ENCODE results near the gene PLEKHM3.

PLEKHM3 gene

DNA sequence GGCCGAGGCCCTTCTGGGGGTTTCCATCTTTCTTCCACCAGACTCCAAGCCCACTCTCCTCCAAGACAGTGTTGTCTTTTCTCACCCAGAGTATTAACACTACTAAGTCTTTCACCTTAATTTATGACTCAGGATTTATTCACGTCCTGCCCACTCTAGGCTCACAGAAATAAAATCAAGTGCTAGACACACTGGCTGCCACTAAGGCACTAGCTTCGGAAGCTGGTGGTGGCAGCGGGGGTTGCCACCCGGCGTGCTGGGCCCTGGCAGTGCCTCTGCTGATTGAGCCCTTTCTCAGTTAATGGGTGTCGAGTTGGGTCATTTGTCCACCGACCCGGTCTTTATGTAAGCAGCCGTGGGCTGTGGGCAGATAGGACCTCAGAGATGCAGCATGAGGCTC lies 162.0 kb downstream of the PLEKHM3 start:
- DNase-seq (ENCODE audit: low read depth in 2 of 2): no peak

DNA sequence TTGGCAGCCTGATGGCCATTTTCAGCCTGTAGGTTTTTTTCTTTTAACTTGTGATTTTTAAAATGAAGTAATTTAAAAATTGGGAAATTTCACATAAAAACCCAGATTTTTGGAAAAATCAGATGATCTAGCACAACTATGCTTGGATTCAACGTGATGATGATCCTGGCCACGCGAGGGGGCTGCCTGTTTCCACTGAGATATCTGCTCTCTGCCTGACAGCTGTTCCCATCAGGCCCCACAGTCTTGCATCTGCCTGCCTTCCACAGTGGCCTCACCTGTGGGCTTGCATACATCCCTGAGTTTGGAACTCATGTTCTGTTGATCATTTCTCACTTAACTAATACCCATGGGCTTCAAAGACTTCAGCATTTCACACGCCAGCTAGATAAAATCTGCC lies 163.5 kb downstream of the PLEKHM3 start:
- no peak for DNase-seq (ENCODE audit: low read depth in 2 of 2)

DNA sequence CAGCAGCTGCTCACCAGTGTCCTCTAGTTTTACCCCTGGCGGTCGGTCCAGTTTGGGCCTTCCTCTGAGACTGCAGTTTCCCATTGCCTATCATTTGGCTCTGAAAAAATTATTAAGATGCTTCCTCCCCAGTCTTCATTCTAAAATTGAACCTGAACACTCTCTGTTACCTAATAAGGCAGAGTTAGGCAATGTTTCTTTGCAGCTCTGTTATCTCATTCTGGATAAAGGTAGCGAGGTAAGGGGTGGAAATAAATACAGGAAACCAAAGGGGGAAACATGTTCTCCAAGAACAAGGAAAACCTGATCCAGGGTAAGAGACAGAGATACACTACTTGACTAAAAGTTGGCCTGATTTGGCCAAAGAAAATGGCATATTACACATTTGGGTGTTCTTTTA lies 164.6 kb downstream of the PLEKHM3 start:
- no peak for DNase-seq (ENCODE audit: low read depth in 2 of 2)

DNA sequence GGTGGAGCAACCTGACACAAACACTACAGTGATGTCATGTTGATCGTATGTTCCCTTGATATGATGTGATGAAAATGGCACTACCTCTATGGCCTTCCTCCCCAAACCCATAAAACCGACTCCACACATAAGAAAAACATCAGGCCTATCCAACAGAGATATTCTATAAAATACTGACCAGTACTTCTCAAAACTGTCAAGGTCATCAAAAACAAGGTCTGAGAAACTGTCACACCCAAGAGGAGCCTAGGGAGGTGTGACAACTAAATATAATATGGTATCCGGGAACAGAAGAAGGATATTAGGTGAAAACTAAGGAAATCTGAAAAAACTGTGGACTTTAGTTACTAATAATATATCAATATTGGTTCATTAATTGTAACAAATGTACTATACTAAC lies 169.7 kb downstream of the PLEKHM3 start:
- no peak for DNase-seq (ENCODE audit: low read depth in 2 of 2)

DNA sequence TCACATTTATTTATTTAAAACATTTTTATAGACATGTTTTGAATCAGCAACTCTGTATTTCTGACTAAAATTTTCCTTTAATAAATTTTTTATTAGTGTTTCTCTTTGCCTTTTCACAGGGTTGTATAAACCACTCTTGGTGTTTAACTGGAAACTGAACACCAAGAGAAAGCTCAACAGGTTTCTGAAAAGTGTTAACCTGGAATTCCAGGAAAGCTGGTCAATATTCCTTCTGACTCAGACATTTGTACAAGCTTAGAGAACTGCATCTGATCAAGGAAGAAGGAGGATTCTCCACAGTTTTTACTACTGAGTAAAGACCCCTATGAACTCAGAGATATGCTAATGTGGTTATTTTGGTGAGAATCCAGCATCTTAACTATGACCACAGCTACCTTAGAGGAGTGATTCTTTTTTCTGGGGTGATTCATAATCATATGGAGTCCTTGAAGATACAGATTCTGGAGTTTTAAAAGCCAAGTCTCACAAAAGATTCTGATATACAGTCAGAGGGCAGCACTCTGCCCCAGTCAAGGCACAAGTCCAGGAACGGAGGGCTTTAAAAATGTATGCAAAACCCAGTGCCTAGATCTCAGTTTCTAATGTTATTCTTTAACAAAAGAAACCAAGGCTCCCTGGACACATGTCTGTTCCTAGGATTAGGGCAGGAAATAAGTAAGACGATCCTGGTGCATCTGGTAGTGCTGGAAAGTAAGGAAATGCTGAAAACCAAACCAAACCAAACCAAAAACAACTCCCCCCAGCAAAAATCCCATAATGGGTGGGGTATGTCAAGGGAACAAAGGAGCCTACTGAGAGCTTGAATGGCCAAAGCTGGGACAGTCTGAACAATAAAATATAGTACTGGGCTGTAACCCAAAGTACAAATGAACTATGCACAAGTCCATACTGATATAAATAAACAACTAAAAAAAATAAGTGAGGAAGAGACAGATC lies 170.6 kb downstream of the PLEKHM3 start:
- no peak for DNase-seq (ENCODE audit: low read depth in 2 of 2)

DNA sequence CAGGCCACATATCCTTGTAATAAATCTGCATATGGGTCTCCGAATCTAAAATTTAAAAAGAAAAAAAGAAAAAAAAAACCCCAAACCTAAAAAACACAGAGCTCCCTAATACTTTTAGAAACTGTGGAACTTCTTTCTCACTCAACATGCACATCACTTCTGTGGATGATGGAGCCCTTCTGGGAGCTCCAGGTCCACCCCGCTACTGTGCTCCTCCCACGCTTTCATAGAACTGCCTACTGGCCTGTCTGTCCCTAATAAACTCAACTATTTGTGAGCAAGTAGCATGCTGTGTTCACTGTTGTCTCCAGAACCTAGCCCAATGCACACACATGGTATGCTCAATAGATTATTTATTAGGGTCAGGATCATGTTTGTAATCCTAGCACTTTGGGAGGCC lies 172.5 kb downstream of the PLEKHM3 start:
- DNase-seq (ENCODE audit: low read depth in 2 of 2): no peak

DNA sequence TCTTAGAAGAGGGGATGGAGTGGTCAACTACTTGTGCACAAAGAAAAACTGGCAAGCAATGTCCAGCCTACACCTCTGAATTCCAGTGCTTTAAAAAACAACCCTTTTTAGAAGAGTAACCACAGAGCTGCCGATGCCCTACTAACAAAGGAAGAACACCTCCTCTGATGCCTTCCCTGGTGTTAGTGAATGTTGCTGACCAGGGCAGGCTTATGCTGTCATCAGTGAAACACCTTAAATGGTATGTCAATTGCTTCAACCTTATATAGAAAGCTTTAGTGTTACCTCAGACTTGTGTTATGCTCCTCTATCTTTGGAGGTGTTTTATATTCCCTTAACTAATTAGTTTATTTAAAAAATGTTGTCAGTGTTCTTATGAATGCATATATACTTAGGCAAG lies 175.9 kb downstream of the PLEKHM3 start:
- DNase-seq (ENCODE audit: low read depth in 2 of 2): no peak

DNA sequence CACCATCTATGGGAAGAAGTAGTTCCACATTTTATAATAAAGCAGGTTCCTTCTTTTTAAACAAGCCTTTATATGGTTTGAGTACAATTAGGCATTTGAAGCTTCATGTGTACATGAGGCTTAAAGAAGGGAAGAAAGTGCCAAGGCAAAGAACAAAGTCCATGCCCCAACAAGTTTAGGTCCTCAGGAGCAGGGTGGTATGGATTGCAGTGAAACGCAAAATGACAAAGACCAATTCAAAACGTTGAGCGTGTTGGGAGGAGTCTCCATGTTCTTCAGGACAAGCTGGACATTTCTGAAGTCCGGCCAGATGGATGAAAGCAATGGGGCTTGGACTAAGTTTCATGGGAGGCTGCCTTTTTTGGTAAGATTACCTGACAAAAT lies 176.8 kb downstream of the PLEKHM3 start:
- no peak for DNase-seq (ENCODE audit: low read depth in 2 of 2)

DNA sequence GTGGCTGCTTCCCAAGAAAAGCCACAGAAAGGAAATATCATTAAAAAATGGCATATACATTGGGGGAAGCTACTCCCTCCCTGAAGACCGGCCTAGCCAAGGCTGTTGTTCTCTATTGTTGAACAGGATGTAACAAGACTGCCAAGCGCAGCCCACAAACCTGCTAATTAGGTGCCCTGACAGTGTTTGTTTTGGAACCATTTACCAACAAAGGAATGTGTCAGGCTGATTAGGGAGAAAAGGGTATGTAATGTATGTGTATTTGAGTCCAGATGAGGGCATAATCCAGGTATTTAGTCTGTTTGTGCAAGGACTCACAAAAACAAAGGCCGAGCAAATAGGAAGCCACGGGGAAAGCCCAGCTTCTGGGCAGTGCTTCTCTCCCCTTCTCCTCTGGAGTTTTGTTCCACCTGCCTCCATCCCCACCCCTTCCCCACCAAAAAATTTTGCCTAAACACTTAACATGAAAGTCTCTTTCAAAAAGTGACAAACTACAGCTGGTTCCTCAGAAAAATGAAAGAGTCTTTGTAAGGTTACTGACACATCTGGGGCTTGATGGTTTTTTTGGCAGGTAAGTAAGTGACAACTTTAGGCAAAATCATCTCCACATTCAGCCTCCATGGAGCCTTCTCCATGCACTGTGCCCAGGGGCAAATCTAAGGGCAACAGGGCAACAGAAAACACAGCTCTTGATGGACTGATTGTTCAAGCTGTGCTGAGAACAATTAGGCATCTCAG lies 177.4 kb downstream of the PLEKHM3 start:
- DNase-seq (ENCODE audit: low read depth in 2 of 2): no peak

DNA sequence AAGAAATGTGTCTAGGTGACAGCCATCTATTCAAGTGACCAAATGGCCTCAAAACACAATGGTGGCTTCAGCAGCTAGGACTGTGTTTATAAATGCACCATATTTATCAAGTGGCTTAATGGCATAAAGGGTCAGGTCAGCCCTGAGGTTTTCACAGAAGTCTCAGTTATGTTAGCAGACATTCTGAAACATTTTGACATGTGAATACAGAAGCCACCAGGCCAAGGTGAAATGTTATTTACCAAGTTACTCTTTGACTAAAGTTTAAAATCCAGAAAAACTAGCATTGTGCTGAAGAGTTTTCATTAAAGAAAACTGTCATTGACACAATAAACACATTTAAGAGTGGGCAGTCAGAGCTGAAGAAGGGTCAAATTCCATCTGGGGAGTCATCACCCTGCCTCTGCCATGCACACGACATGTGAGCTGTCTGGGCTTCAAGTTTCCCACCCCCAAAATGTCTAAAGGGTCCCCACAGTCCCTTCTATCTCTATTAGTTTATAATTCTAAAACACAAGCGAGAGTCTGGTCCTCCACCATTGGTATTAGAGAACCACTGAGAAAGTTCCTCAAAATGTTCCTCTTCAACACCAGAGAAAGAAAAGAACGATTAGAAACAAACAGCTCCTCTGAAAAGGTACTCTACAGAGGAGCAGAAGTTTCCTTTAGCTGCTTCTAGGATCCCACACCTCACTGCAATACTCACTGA lies 178.1 kb downstream of the PLEKHM3 start:
- no peak for DNase-seq (ENCODE audit: low read depth in 2 of 2)

DNA sequence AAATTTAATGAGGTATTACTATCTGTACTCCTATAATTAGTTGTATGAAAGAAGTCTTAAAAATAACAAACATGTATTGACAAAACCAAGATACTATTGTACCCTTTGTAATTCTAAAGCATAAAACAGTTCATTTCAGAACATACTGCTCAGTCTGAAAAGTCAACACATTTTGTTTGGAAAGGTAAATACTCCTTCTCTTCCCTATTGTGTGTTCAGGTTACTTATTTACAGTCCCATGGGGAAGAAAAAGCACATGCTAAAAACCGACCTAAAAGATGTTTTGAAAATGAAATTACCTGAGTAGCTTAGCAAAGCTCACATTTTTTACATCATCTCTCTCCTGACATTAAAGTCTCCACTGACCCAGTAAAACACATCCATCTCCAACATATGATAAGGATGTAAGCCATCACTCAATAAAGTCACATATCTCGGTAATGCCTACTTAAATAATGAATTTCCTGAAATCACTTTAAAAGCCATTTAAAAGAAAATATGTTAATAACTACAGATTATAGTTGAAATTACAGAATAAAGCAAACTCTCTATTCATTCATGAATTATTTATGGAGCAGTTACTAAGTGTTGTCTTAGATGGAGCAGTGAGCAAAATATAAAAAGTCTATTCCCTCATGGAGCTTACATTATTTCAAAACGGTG lies 180.0 kb downstream of the PLEKHM3 start:
- DNase-seq (ENCODE audit: low read depth in 2 of 2): no peak

DNA sequence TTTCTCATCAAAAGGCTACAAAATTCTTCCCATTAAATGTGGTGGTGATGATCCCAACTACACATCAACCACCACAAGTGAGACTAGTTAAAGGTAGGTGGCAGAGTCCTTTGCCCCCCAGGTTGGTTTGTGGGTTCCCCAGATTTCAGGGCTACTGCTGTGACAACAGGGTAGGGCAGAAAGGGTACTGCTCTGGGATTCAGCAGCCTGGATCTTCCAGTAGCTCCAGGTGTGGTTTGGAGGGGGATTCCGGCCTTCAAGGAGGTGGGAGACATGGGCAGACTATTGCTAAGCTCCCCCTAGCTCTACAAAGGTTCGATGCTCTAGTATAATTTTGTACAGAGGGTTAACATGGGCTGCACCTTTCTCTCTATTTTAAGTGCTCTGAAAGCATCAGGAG lies 180.7 kb downstream of the PLEKHM3 start:
- DNase-seq (ENCODE audit: low read depth in 2 of 2): no peak

DNA sequence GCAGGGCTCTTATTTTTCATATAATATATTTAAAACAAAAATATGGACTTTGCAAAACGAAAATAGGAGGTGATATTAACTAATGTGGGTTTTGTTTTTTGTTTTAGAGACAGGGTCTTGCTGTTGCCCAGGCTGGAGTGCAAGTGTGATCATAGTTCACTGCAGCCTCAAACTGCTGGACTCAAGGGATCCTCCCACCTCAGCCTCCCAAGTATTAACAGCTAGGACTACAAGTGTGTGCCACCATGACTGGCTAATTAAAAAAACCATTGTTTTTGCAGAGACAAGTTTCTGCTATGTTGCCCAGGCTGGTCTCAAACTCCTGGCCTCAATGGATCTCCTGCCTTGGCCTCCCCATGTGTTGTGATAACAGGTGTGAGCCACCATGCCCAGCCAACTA lies 185.2 kb downstream of the PLEKHM3 start:
- no peak for DNase-seq (ENCODE audit: low read depth in 2 of 2)

DNA sequence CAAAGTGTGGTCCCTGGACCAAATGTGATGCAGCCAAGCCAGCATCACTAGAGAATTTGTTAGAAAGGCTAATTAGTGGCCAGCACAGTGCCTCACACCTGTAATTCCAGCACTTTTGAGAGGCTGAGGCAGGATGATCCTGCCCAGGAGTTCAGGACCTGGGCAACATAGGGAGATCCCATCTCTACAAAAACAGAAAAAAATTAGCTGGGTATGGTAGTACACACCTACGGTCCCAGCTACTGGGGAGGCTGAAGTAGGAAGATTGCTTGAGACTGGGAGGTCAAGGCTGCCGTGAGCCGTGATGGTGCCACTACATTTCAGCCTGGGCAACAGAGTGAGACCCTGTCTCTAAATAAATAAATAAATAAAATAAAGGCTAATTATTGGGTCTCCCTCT lies 185.8 kb downstream of the PLEKHM3 start:
- DNase-seq (ENCODE audit: low read depth in 2 of 2): no peak

DNA sequence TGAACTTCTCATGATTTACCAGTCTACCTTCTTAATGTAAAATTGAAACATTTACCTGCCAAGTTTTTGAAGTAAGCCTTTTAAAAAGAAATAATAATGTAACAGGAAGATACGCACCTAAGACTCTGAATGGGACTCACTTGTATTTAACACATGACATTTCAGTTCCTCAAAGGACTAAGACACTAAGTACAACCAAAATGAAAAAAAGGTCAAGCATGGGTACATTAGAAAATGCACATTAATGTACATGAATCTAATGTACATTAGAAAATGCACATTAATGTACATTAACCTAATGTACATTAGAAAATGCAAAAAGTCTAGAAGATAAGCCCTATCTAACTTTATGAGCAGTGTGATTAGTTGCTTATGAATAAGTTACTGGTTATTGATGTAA lies 186.3 kb downstream of the PLEKHM3 start:
- DNase-seq (ENCODE audit: low read depth in 2 of 2): no peak

DNA sequence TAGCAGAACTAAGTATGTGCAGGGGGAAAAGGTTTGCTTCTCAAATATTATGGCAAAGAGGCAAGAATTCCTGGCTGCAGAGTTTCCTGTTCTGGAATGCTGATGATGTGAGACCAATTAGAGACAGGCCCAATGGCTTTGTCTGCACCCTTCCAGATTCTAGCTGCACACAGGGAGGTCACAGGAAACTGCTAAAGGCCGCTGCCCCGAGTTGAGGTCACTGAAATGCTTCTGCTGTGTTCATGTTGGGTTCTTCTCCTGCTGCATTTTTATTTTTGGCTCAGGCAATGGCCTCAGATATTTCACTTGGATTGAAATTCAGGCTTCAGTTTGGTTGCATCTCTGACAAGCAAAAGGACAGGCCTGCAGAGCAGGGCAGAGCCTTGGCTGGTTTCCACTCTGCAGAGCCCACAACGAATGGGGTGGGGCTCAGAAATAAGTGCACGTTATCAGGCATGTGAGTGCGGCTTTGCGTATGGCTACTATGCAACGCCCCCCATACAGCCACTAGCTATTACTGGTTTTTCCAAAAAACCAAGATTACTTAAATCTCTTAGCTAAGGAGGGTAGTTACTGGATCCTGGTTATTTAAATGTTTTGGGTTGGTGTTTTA lies 188.7 kb downstream of the PLEKHM3 start:
- DNase-seq (ENCODE audit: low read depth in 2 of 2): no peak

DNA sequence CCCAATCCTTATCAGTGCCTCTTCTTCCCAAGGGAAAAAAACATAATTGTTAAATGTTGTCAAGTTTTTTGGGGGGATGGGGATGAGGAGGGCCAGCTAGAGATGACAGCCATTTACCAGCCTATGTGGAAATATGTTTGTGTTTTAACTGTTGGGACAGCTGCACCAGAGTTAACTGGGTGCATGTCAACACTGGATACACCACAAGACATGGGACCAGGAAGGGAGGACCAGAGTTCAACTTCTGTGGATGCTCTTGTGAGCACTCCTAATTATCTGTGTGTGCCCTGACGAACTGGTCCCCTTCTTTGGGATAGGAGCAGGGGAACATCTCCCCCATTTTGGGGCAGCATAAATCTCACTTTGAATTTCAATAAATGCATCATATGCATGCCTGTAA lies 189.5 kb downstream of the PLEKHM3 start:
- no peak for DNase-seq (ENCODE audit: low read depth in 2 of 2)

DNA sequence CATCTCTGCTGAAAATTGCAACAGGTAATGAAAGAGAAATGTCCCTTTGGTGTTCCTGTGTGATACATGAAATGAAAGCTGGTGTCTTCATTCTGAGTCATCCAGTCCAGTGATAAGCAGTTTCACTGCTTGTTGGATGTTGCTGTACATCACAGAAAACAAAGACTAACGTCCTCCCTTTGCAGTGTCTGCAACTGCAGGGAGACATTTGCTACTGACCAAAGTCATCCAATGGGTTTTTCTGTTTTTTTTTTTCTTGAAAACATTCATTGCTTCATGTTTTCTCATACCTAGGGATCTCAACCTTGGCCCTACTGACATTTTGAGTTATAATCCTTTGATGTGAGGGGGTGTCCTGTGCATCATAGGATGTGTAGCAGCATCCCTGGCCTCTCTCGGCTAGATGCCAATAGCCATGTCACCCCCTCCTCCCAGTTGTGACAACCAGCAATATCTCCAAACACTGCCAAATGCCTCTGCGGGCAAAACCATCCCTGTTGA lies 192.0 kb downstream of the PLEKHM3 start:
- DNase-seq (ENCODE audit: low read depth in 2 of 2): no peak

DNA sequence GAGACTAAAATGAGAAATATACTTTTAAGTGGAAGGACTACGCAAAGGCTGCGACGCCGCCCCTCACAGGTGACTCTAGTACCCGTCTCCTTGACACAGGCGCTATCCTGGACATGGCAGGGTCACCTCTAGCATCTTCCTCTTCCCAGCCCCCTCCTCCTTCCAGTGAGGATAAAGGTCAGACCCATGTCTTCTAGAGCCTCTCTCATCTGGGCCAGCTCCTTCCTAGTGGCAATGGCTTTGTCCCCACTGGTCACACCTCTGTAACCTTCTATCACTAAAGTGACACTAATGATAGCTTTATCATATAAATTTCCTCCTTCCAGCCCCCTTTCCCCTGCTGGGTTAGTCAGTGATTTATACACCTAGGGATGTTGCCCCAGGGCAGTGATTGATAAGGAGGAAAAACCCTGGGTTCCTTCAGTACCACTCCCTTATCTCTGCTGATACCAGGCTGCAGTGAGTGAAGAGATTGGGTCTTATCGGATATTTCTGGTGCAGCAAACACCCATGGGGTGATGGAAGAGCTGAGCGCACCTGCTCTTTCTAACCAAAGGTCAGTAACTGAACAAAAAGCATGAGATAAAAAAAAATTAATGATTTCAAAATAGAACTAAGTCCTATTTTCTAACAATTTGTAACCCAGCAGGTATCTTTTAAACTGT lies 193.6 kb downstream of the PLEKHM3 start:
- DNase-seq (ENCODE audit: low read depth in 2 of 2): no peak

DNA sequence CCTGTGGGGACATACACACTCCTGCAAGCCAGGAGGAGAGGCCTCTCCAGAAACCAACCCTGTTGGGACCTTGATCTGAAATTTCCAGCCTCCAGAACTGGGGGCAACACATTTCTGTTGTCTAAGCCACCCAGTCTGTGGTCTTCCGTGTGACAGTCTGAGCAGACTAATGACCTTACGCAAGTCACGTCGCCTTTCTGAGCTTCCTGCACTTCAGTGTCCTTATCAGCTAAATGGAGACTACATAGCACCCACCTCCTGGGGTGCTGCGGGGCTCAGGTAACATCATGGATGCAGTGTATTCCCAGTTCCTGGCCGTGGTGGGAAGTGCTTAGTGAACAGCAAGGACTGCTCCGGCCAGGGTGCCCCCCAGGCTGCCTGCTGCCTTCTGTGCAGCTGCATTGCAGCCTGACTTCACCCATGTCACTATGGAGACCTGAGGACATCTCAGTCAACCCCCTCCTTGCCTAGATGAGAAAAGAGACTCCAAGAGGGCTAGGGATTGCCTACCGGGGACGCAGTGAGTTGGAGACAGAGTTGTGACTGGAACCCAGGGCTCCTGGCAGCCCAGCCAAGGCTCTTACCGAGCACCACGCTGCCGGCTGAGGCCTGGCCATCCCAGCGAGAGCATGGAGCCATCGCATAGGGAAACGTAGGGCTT lies 194.4 kb downstream of the PLEKHM3 start:
- no peak for DNase-seq (ENCODE audit: low read depth in 2 of 2)
